Smooth muscle cell (in vitro differentiated cells): ENCODE data around the gene RBM38. TPM values are rescaled to one million over a fixed set of nuclear protein-coding genes. Genes with fewer than 3 reads are reported as not detected.

Experiments
- DNase-seq: peaks from one replicate; lab custom pipeline; 2025; ENCODE audit not compliant: unreplicated experiment; lab: John Stamatoyannopoulos, UW
- H2AFZ ChIP-seq: fragments of 200-600 bp; sonication (generic); 2 replicates; pipeline ENCODE4 v1.6.0; 2016; ENCODE audit warnings: antibody characterized with exemption, low read depth, mild to moderate bottlenecking
- H3F3A ChIP-seq: fragments of 200-600 bp; sonication (generic); 2 replicates; pipeline ENCODE4 v1.6.0; 2017; ENCODE audit warnings: antibody characterized with exemption, low read depth
- H3K27ac ChIP-seq: fragments of 200-600 bp; sonication (generic); 2 replicates; pipeline ENCODE4 v1.5.1; 2016; ENCODE audit warnings: low read depth, mild to moderate bottlenecking
- H3K27me3 ChIP-seq: fragments of 200-600 bp; sonication (generic); 2 replicates; pipeline ENCODE4 v1.6.1; 2016; ENCODE audit warnings: low read depth, mild to moderate bottlenecking
- H3K36me3 ChIP-seq: fragments of 200-600 bp; sonication (generic); 2 replicates; pipeline ENCODE4 v1.5.1; 2016; ENCODE audit warnings: low read depth
- H3K4me1 ChIP-seq: fragments of 200-600 bp; sonication (generic); 2 replicates; pipeline ENCODE4 v1.5.1; 2016; ENCODE audit warnings: low read depth
- H3K4me2 ChIP-seq: fragments of 200-600 bp; sonication (generic); 2 replicates; pipeline ENCODE4 v1.6.0; 2016; ENCODE audit warnings: mild to moderate bottlenecking
- H3K4me3 ChIP-seq: fragments of 200-600 bp; sonication (generic); 2 replicates; pipeline ENCODE4 v1.5.1; 2016; ENCODE audit warnings: mild to moderate bottlenecking
- H3K79me2 ChIP-seq: fragments of 200-600 bp; sonication (generic); 2 replicates; pipeline ENCODE4 v1.6.0; 2016; ENCODE audit warnings: low read depth, mild to moderate bottlenecking
- H3K9ac ChIP-seq: fragments of 200-600 bp; sonication (generic); 2 replicates; pipeline ENCODE4 v1.6.0; 2016; ENCODE audit warnings: low read depth
- H3K9me3 ChIP-seq: fragments of 200-600 bp; sonication (generic); replicated peaks from 2 replicates; pipeline ENCODE4 v1.5.1; 2016; ENCODE audit warnings: low read depth
- H4K20me1 ChIP-seq: fragments of 200-600 bp; sonication (generic); 2 replicates; pipeline ENCODE4 v1.6.0; 2016; ENCODE audit warnings: low read depth
- WGBS: methylation state at CpG from one replicate; pipeline ENCODE4 v1.1.7; 2016; ENCODE audit warnings: low lambda C conversion rate; 5-methylcytosine and 5-hydroxymethylcytosine counted together
- polyA plus RNA-seq: library from polyadenylated mRNA; unstranded; fragments of >200 nt; fragmentation: Nextera tagmentation; extraction: Ambion mirVana; gene quantifications from 2 replicates; pipeline ENCODE4 v1.2.1, GENCODE V29; 2016
- total RNA-seq: library from RNA; depleted of rRNA; stranded (reverse); fragments of >200 nt; gene quantifications from 2 replicates; pipeline ENCODE4 v1.2.3, GENCODE V29; 2014
- TF ChIP-seq, protein P1 (sequence below): fragments of 200-600 bp; sonication (generic); IDR thresholded peaks from 2 replicates; pipeline ENCODE4 v1.5.1; 2017; ENCODE audit warnings: borderline replicate concordance, mild to moderate bottlenecking, antibody characterized with exemption; ENCODE audit not compliant: insufficient read depth, poor library complexity, severe bottlenecking

RBM38 gene
- total and polyA plus RNA-seq, 2 experiments from 2014 or later = 12.0 to 12.7 TPM

DNA sequence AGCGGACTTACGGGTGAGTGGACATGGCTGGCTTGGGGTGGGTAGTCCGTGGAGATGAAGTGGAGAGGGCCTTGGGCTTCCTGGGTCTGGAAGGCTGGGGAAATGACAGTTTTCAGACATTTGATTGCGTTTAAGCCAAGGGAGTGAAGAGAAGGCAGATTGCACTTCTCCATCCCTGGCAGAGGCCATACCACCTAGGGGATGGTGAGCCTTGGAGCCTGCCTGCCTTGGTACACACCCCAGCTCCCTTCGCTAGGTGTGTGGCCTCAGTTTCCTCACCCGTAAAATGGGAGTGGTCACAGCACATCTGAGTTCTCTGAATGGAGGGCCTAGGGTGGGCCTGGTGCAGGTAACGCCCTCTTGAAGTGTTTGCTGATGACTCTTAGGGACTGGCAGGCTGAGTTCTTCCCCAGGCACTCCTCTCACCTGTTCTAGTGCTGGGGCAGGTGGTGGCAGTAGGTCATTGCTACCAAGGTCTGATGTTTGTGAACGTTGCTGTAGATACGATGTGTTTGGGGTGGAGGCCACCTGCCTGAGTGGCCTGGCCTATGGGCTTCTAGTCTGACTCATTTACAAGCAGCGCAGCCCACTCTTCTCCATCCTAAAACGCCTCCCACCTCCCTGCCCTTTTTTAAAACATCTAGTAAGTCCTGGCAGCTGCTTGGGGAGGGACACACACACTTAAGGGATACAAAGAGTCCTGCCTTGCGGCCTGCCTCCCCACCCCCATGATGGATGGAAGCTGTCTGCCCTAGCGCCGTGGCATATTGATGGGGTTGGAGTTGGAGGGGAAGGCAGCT lies 2.3 kb downstream of the RBM38 start:
- Histone ChIP-seq H3K9me3 (no peaks in the 10 kb centered on the region), H4K20me1 (peaks cover 8% of the 10 kb centered on the region), H3K27ac (no peak overlapping the region), H3K27me3 (no peaks in the 10 kb centered on the region), H3K36me3 (no peaks in the 10 kb centered on the region), H2AFZ (no peak overlapping the region), H3K4me3 (no peak overlapping the region), H3F3A (no peaks in the 10 kb centered on the region), H3K9ac (no peak overlapping the region), H3K79me2 (no peaks in the 10 kb centered on the region), H3K4me1 (peaks cover 18% of the 10 kb centered on the region), H3K4me2 (no peak overlapping the region)
- TF ChIP-seq, protein P1, sequence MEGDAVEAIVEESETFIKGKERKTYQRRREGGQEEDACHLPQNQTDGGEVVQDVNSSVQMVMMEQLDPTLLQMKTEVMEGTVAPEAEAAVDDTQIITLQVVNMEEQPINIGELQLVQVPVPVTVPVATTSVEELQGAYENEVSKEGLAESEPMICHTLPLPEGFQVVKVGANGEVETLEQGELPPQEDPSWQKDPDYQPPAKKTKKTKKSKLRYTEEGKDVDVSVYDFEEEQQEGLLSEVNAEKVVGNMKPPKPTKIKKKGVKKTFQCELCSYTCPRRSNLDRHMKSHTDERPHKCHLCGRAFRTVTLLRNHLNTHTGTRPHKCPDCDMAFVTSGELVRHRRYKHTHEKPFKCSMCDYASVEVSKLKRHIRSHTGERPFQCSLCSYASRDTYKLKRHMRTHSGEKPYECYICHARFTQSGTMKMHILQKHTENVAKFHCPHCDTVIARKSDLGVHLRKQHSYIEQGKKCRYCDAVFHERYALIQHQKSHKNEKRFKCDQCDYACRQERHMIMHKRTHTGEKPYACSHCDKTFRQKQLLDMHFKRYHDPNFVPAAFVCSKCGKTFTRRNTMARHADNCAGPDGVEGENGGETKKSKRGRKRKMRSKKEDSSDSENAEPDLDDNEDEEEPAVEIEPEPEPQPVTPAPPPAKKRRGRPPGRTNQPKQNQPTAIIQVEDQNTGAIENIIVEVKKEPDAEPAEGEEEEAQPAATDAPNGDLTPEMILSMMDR = no peak
- DNase-seq = no peak
- 89% methylated on average over 14 of the region's 14 CpGs for WGBS

DNA sequence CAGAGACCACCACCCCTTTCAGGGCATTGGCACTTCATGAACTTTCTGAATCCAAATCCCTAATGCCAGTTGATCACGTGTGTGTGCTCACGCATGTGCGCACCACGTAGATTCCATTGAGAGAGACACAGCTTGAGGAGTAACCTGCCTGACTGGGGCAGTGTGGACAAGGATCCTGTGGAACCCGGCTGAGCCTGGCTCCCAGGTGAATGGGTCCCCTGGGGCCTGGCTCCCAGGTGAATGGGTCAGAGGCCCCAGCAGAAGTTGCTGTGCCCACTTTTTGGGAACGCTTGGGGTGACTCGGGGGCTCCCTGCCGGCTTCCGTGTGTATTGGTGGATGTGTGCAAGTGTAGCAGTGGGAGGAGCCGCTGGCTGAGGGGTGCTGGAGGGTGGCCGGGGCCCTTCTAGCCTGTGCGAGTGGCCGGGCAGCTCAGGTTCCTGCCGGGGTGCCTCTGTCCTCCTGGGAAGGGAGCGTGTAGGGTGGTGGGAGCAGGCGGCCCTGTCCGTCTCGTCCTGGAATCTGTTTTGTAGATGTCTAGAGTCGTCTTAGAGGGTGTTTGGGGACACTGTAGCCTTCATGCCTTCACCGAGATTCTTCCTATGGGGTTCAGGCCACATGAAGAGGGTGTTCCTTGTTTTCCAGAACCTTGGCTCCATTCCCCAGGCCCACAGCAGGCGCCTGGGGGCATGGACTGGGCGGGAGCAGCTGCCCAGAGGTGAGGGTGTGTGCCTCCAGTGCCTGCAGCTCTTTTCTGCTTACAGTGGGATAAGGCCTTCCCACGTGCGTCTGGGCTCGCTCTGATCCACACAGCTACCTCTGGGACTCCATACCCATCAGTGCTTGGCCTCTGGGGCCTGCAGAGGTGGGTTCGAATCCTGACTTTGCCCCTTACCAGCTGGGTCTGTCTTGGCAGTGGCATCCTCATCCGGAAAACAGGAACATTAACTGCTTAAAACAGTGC lies 3.2 kb downstream of the RBM38 start:
- Histone ChIP-seq H3K27me3 (no peaks in the 10 kb centered on the region), H3K9me3 (no peaks in the 10 kb centered on the region), H3K4me1 (peaks cover 21% of the 10 kb centered on the region), H3K79me2 (no peaks in the 10 kb centered on the region), H3K9ac (no peak overlapping the region), H3F3A (no peaks in the 10 kb centered on the region), H3K4me2 (no peak overlapping the region), H2AFZ (no peak overlapping the region), H3K27ac (no peak overlapping the region), H3K4me3 (no peak overlapping the region), H3K36me3 (no peaks in the 10 kb centered on the region), H4K20me1 (peaks cover 13% of the 10 kb centered on the region)
- DNase-seq = no peak
- TF ChIP-seq, protein P1 = no peak
- WGBS = 91% methylated on average over 27 of the region's 27 CpGs

DNA sequence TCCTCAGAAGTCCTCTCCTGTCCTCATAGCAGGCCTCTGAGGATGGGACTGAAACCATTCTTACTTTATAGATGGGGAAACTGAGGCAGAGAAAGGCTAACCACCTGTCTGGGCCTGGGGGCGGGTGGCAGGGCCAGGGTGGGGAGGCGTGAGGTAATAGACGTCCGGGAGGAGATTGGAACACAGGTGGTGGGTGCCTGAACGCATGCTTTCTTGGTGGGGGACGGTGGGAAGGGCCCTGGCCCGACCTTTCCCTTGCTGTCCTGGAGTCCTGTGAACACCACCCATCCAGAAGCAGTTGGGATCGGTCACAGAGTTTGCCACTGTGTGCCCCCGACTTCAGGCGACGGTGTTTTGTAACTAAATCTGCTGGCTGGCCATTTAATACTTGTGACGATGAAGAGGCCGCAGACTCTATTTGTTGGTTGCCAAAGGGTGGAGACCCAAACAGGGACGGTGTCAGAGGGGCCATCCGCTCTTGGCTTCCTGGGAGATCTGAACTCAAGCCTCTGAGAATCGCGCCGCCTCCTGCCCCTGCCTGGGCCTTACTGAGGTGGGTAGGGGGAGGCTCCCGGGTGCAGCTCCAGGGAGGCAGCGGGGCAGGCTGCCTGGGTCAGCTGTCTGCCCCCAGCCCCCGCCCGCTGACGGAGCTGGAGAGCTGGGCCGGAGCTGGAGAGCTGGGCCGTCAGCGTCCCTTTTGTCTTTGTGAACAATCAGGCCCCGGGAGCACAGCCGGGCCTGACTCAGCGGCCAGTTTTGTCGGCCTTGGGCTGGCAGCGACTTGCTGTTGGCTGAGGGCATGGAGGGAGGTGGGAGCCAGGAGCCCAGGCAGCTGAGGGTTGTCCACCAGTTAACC lies 4.1 kb downstream of the RBM38 start:
- Histone ChIP-seq H3K4me3 (no peak overlapping the region), H3K27ac (no peak overlapping the region), H3K4me1 (peaks cover 13% of the 10 kb centered on the region)

More for the DNA sequence above, 4.1 kb downstream of the RBM38 start:
- H3K9me3 ChIP-seq = no peaks in the 10 kb centered on the region
- TF ChIP-seq, protein P1 = no peak
- no peaks in the 10 kb centered on the region for H3K27me3 ChIP-seq
- WGBS = 74% methylated on average over 30 of the region's 31 CpGs
- peaks cover 21% of the 10 kb centered on the region for H4K20me1 ChIP-seq
- H3K36me3 ChIP-seq = no peaks in the 10 kb centered on the region
- no peak overlapping the region for H3K9ac ChIP-seq
- no peak overlapping the region for H3K4me2 ChIP-seq
- DNase-seq = no peak
- no peaks in the 10 kb centered on the region for H3F3A ChIP-seq
- no peaks in the 10 kb centered on the region for H3K79me2 ChIP-seq
- no peak overlapping the region for H2AFZ ChIP-seq
